Epithelial cell of proximal tubule (primary cell): Measurements from ENCODE around the gene MAP3K12. TPM values are rescaled to one million over a fixed set of nuclear protein-coding genes. Genes with fewer than 3 reads are reported as not detected.
"Not testable (repeated sequence)": the region's sequence is repeated elsewhere in the genome, so short reads cannot be mapped to it uniquely, and the experiment has no call there.

Experiments used
- DNase-seq: peaks from one replicate; pipeline ENCODE4 v3.0.0-alpha.2; 2011; ENCODE audit warnings: low read depth
- H3K4me3 ChIP-seq: 2 replicates; pipeline ENCODE4 v1.5.1; 2011; ENCODE audit warnings: low read depth, mild to moderate bottlenecking, low read length
- total RNA-seq: library from RNA; depleted of rRNA; stranded (reverse); fragments of >200 nt; gene quantifications from 2 replicates; pipeline ENCODE4 v1.2.3, GENCODE V29; 2015
- TF ChIP-seq, protein P1 (sequence below): conservative IDR thresholded peaks from 2 replicates; pipeline ENCODE4 v1.5.1; 2012; ENCODE audit warnings: low read depth, mild to moderate bottlenecking, low read length

Gene MAP3K12
- total RNA-seq, 1 donor from 2014 or later = 16.7 TPM

DNA sequence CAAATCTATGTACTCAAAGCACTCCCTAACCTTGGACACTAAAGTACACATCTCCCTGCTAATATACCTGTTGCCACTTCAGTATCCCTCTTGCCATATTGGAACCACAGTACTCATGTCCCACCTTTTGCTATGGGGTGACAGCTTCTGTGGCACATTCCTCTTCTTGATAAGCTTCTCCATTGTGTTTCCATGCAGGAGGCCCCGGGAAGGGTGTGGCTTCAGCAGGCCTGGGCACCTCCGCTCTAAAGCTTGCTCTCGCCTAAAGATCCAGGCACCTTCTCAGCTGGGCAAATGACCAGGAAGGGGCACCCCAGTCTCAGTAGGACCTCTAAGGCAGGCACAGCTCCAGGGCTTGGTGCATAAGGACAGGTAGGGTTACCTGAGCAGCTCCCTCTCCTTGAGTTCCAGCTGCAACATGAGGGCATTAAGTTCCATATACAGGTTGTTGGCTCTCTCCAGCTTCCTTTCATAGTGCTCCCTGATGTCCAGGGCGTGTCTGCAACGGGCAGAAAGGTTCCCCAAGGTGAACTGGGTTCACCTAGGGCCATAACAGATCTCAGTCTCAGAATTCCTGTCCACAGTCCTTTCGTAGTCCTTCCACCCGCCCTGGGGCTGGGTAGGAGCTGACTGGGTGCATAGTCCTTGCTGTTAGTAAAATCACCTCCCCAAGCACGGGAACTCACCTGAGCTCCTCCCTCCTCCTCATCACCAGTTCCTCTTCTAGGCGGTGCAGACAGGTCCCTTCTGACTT is 15.9 kb downstream of the MAP3K12 start:
- H3K4me3 ChIP-seq = no peak overlapping the region
- TF ChIP-seq, protein P1, sequence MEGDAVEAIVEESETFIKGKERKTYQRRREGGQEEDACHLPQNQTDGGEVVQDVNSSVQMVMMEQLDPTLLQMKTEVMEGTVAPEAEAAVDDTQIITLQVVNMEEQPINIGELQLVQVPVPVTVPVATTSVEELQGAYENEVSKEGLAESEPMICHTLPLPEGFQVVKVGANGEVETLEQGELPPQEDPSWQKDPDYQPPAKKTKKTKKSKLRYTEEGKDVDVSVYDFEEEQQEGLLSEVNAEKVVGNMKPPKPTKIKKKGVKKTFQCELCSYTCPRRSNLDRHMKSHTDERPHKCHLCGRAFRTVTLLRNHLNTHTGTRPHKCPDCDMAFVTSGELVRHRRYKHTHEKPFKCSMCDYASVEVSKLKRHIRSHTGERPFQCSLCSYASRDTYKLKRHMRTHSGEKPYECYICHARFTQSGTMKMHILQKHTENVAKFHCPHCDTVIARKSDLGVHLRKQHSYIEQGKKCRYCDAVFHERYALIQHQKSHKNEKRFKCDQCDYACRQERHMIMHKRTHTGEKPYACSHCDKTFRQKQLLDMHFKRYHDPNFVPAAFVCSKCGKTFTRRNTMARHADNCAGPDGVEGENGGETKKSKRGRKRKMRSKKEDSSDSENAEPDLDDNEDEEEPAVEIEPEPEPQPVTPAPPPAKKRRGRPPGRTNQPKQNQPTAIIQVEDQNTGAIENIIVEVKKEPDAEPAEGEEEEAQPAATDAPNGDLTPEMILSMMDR = no peak
- DNase-seq = no peak

DNA sequence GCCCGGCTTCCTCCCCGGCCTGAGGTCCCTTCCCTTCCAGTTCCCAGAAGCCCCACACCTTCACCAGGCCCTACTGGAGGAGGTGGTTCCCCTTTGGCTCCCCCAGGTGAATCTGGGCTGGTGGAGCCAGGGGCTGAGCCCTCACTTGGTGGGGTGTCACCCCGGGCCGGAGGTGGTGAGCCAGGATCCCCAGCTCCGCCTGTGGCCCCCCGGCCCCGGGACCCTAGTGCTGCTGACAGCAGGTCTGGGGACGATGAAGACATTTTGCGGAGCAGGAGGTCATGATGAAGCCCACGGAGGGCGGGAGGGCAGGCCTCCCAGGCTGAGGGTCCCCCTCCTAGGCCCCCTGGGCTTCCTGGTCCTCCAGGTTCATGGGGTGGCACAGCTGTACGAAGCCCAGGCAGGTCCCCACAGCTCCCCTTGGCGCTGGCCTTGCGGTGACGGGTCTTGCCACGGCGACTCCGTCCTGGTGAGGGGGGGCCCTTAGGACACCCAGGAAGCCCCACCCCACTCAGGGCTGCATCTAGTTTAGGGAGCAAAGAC is 16.6 kb downstream of the MAP3K12 start:
- no peak for DNase-seq
- TF ChIP-seq, protein P1 = no peak
- no peak overlapping the region for H3K4me3 ChIP-seq

DNA sequence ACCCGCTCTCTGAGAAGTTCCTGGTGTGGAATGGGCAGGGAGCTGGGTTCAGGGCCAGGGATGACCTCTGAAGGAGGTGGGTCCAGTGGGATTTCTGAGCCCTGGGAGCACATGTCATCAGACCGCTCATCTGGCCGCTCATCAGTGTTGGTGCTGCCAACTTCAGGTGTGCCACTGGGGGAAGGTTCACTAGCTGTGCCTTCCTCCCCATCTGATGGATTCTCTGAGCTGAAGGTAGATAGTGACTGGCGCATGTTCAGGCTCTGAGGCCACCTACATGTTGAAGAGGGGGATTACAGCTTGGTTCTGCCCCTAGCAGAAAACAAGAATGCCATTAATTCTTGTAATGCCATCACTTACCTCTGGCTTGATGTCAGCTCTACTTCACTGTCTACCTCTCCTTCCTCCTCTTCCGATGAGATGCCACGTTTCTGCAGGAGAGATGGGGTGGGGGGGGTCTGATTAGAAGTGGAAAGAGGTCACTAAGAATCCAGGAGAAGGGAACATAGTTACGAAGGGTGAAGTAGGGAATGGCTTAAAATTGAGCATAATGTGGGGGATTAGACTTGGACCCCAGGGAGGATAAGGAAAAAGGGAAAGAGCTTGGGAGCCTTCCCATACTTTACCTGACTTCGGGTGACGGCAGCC is 17.2 kb downstream of the MAP3K12 start:
- TF ChIP-seq, protein P1 = peak; percentile 28
- no peak for DNase-seq
- H3K4me3 ChIP-seq = no peak overlapping the region

DNA sequence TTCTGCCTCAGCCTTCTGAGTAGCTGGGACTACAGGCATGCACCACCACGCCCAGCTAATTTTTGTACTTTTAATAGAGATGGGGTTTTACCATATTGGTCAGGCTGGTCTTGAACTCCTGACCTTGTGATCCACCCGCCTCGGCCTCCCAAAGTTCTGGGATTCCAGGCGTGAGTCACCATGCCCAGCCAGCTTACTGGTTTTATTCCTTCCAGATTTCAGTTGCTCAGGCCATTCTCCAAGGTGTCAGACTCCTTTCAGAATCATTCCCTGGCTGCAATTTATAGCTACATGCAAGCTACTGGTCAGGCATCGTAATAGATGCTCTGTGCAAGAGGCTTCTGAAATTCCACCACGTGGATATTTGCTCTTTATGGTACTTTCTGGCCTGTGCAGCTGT is 17.8 kb downstream of the MAP3K12 start:
- DNase-seq, H3K4me3 ChIP-seq: not testable (repeated sequence)

DNA sequence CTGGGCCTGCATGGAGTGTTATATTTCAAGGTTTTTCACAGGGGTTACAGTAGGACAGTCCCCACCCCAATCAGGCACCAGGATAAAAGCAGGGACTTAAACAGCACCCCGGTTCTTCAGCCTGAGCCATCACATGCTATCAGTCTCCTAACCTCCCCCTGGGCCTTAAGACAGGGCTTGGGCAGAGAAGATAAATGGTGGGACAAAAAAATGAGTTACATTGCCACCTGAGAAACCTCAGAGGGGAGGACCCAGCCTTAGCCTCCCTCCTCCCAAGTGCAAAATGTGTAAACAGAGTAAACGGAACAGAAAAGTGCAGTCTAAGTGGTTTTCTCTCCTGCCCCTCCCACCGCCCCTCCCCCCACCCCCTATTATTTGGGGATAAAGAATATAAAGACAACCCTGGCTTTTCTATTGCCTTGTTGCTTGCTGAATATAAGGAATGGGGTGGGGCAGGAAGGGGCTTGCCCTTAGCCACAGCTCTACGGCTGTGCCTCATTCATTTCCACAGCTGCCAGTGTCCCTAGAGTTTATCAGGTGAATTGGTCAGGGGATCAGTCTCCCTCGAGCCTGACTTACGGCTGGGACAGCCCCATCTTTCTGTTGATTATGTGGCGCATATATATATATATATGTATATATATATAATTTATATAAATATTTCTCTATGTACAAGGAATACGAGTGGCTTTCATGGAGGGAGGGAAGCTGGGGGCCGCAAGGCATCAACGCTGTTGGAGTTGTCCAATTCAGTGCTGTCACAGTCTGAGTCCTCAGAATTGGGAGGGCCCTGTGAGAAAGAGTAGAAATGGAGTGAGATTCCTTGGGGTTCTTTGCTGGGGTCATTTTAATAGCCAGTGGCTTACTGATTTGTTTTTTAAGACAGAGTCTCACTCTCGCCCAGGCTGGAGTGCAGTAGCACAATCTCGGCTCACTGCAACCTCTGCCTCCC is 18.5 kb downstream of the MAP3K12 start:
- no peak overlapping the region for H3K4me3 ChIP-seq
- TF ChIP-seq, protein P1 = no peak
- DNase-seq = no peak

DNA sequence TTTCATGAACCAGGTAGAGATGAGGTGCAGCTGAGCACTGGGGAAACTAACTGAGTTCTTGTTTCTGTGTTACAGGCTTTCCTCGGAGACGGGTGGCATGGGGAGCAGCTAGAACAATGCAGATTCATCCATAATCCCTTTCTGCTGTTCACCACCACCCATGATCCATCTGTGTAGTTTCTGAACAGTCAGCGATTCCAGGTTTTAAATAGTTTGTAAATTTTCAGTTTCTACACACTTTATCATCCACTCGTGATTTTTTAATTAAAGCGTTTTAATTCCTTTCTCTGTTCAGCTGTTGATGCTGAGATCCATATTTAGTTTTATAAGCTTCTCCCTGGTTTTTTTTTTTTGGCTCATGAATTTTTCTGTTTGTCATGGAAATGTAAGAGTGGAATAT is 19.9 kb downstream of the MAP3K12 start:
- DNase-seq = no peak
- TF ChIP-seq, protein P1 = no peak
- H3K4me3 ChIP-seq = no peak overlapping the region

DNA sequence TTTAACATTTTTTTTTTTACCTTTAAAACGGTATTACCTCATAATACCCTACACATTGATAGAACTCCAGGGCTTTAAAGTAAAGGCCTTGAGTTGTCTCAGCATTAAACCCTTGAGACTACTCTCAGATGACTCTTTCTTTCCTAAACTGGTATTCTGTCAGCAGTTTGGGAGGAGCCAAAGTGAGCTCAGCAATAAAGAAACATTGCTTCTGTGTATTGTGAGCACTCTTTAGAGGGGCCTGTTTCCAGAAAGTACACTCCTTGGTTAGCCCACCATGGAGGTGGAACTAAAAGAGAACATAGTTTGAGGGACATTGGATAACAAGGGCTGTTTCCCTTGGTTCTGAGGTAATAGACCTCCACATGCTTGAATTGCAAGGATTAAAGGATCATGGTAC is 20.4 kb downstream of the MAP3K12 start:
- TF ChIP-seq, protein P1 = no peak
- no peak overlapping the region for H3K4me3 ChIP-seq

More for the DNA sequence above, 20.4 kb downstream of the MAP3K12 start:
- DNase-seq = no peak
